K562 (cell line): ENCODE data around the gene USP26. TPM values are rescaled to one million over a fixed set of nuclear protein-coding genes. Genes with fewer than 3 reads are reported as not detected.

ENCODE experiments used
- ATAC-seq: fragments of 200-7000 bp; cut with Tn5 transposase; 3 replicates; pipeline ENCODE4 v1.9.1; 2020; ENCODE audit warnings: moderate library complexity
- BruUV-seq: library from RNA; stranded (reverse); fragments of 400-500 nt; replicated peaks from 2 replicates; lab custom pipeline; 2021; lab: Mats Ljungman, UMichigan
- CTCF ChIA-PET: fragments of 300-600 bp; formaldehyde crosslinking; extraction: SDS; loops from one replicate; lab custom pipeline; 2021; ENCODE audit warnings: low intra/inter-chr PET ratio; lab: Yijun Ruan, JAX
- POLR2A ChIA-PET: fragments of 300-600, 350-650 bp; sonication (Branson Sonifier 250); formaldehyde crosslinking; extraction: SDS; loops from one replicate; lab custom pipeline; 2021; ENCODE audit warnings: antibody characterized with exemption, inconsistent platforms; lab: Yijun Ruan, JAX
- DNase-seq, 4 experiments: peaks; one replicate each; pipeline versions ENCODE4 v3.0.0 to v3.0.0-alpha.2; 2011 to 2018; ENCODE audit warnings: low spot score in 3 of 4, mixed read lengths in 3 of 4; ENCODE audit errors: extremely low read depth in 1 of 4
- FAIRE-seq: peaks from 2 replicates; lab custom pipeline; 2011; peaks lifted over from hg19 to GRCh38; lab: Jason Lieb, UNC
- H2AFZ ChIP-seq: 2 replicates; pipeline ENCODE4 v1.6.0; 2011; ENCODE audit warnings: low read depth, low read length, control low read depth, inconsistent platforms
- H3K27ac ChIP-seq: fragments of 200-600 bp; 3 replicates; pipeline ENCODE4 v1.8.0; 2011; ENCODE audit warnings: low read depth, mild to moderate bottlenecking, control low read depth, inconsistent platforms, low read length, moderate library complexity, mixed read lengths; ENCODE audit errors: extremely low read depth
- H3K27me3 ChIP-seq, 2 experiments: fragments of 300-600 bp in 1 of 2; 2 replicates in 1 of 2; 3 replicates in 1 of 2; pipeline versions ENCODE4 v1.6.0 to v1.8.0; 2011; ENCODE audit warnings: inconsistent platforms in 2 of 2, low read length in 2 of 2, mild to moderate bottlenecking in 1 of 2, mixed read lengths in 1 of 2, moderate library complexity in 1 of 2; ENCODE audit not compliant: control insufficient read depth in 2 of 2, insufficient read depth in 2 of 2
- H3K36me3 ChIP-seq: fragments of 300-600 bp; 3 replicates; pipeline ENCODE4 v1.8.0; 2011; ENCODE audit warnings: mild to moderate bottlenecking, low read length, inconsistent platforms; ENCODE audit not compliant: control insufficient read depth, insufficient read depth
- H3K4me1 ChIP-seq, 2 experiments: fragments of 200-600 bp in 1 of 2; replicated peaks in 1 of 2; 2 replicates in 1 of 2; 3 replicates in 1 of 2; pipeline versions ENCODE4 v1.5.1 to v1.8.0; 2011; ENCODE audit warnings: inconsistent platforms in 2 of 2, low read length in 2 of 2, mild to moderate bottlenecking in 1 of 2, mixed read lengths in 1 of 2, moderate library complexity in 1 of 2; ENCODE audit not compliant: control insufficient read depth in 2 of 2, insufficient read depth in 2 of 2
- H3K4me2 ChIP-seq: 2 replicates; pipeline ENCODE4 v1.6.1; 2011; ENCODE audit warnings: low read length, control low read depth, inconsistent platforms, mixed read lengths; ENCODE audit not compliant: insufficient read depth
- H3K4me3 ChIP-seq: fragments of 200-600 bp; sonication (generic), shearing (Covaris generic); 2 replicates; pipeline ENCODE4 v1.5.1; 2016; ENCODE audit warnings: control low read depth, inconsistent platforms
- H3K79me2 ChIP-seq: fragments of 200-600 bp; 3 replicates; pipeline ENCODE4 v1.8.0; 2011; ENCODE audit warnings: low read length, inconsistent platforms; ENCODE audit not compliant: control insufficient read depth, insufficient read depth
- H3K9ac ChIP-seq, 2 experiments: 2 replicates each; pipeline versions ENCODE4 v1.6.0 to v1.6.1; 2011; ENCODE audit warnings: low read depth in 2 of 2, low read length in 2 of 2, control low read depth in 1 of 2, inconsistent platforms in 1 of 2, mild to moderate bottlenecking in 1 of 2, mixed read lengths in 1 of 2; ENCODE audit not compliant: insufficient read depth in 1 of 2
- H3K9me1 ChIP-seq: one replicate; pipeline ENCODE4 v1.6.0; 2011; ENCODE audit warnings: inconsistent platforms, mild to moderate bottlenecking, low read length, moderate library complexity; ENCODE audit not compliant: control insufficient read depth, insufficient read depth
- H3K9me3 ChIP-seq: replicated peaks from 2 replicates; pipeline ENCODE4 v1.5.1; 2011; ENCODE audit warnings: low read depth, low read length, inconsistent platforms; ENCODE audit not compliant: control insufficient read depth, insufficient read depth
- H4K20me1 ChIP-seq: replicated peaks from 2 replicates; pipeline ENCODE4 v1.6.1; 2011; ENCODE audit warnings: low read length, inconsistent platforms, mixed read lengths; ENCODE audit not compliant: control insufficient read depth, insufficient read depth
- BRD4 ChIP-seq: fragments of 200-600 bp; sonication (generic); IDR thresholded peaks from 2 replicates; pipeline ENCODE4 v1.6.1; 2017; ENCODE audit warnings: inconsistent platforms
- BRF1 ChIP-seq: IDR thresholded peaks from 3 replicates; pipeline ENCODE4 v1.6.1; 2011; ENCODE audit warnings: borderline replicate concordance, mild to moderate bottlenecking; ENCODE audit not compliant: insufficient read length; ENCODE audit errors: extremely low read depth
- CBFB ChIP-seq: sonication (generic); formaldehyde crosslinking; IDR thresholded peaks from 2 replicates; pipeline ENCODE4 v1.4.0; 2020; ENCODE audit warnings: mild to moderate bottlenecking, missing genetic modification reagents
- EWSR1 ChIP-seq: fragments of 450-650 bp; IDR thresholded peaks from 2 replicates; pipeline ENCODE4 v1.6.1; 2018; ENCODE audit warnings: borderline replicate concordance, mild to moderate bottlenecking, low read depth, moderate library complexity; ENCODE audit not compliant: partially characterized antibody
- HCFC1 ChIP-seq: IDR thresholded peaks from 2 replicates; pipeline ENCODE4 v1.6.1; 2012; ENCODE audit warnings: low read depth, low read length, improper control_type of control experiment
- NONO ChIP-seq, 2 experiments: fragments of 200-400 bp in 1 of 2; fragments of 450-650 bp in 1 of 2; formaldehyde crosslinking in 1 of 2; IDR thresholded peaks; 2 replicates each; pipeline ENCODE4 v1.6.1; 2017; ENCODE audit warnings: low read depth in 2 of 2, mild to moderate bottlenecking in 2 of 2, moderate library complexity in 2 of 2, low read length in 1 of 2
- in situ Hi-C: fragments of 300-500 bp; cut with MboI; formaldehyde crosslinking; loops from 4 replicates; pipeline ENCODE4 v1.15.0; 2018; ENCODE audit warnings: inconsistent platforms, mixed read lengths
- intact Hi-C: fragments of 100-400 bp; cut with micrococcal nuclease; formaldehyde crosslinking; loops from 2 replicates; pipeline ENCODE4 v1.14.2; 2022
- polyA plus RNA-seq, 8 experiments: library from polyadenylated mRNA; depleted of rRNA in 4 of 8; stranded (reverse) in 5 of 8; unstranded in 3 of 8; fragments of >200 nt; fragmentation: Nextera tagmentation in 2 of 8; fragmentation: Illumina TruSeq in 1 of 8; extraction: Ambion mirVana in 2 of 8; extraction: Trizol in 1 of 8; gene quantifications; 2 replicates each; pipeline versions ENCODE4 v1.2.1 to v1.2.3, GENCODE V29; 2011 to 2014; ENCODE audit warnings: inconsistent platforms in 1 of 8, missing spikeins in 1 of 8
- total RNA-seq, 7 experiments: library from RNA; depleted of rRNA in 6 of 7; stranded (reverse); fragments of >200 nt in 6 of 7; fragmentation: Illumina TruSeq in 2 of 7; extraction: Trizol in 2 of 7; gene quantifications; 2 replicates each; pipeline versions ENCODE4 v1.2.1 to v1.2.3, GENCODE V29; 2011 to 2021; ENCODE audit warnings: low replicate concordance in 1 of 7
- TF ChIP-seq, protein P1 (sequence below): sonication (generic); formaldehyde crosslinking; IDR thresholded peaks from 2 replicates; pipeline ENCODE4 v1.8.0; 2022; ENCODE audit warnings: mild to moderate bottlenecking, low read depth, missing genetic modification reagents
- TF ChIP-seq, protein P2 (sequence below), 2 experiments: fragments of 450-650 bp in 1 of 2; sonication (generic) in 1 of 2; formaldehyde crosslinking in 1 of 2; IDR thresholded peaks in 1 of 2; conservative IDR thresholded peaks in 1 of 2; 2 replicates each; pipeline versions ENCODE4 v1.6.1 to v1.8.1; 2016 to 2023; ENCODE audit warnings: mild to moderate bottlenecking in 2 of 2, moderate library complexity in 2 of 2, inconsistent platforms in 1 of 2, missing genetic modification reagents in 1 of 2

The USP26 gene
- total and polyA plus RNA-seq, 9 of the 15 experiments (the other 6 are each of a cell fraction or from before 2014, with no cell fraction given): 0.06 to 0.84 (median 0.20) TPM; not detected in 2

DNA sequence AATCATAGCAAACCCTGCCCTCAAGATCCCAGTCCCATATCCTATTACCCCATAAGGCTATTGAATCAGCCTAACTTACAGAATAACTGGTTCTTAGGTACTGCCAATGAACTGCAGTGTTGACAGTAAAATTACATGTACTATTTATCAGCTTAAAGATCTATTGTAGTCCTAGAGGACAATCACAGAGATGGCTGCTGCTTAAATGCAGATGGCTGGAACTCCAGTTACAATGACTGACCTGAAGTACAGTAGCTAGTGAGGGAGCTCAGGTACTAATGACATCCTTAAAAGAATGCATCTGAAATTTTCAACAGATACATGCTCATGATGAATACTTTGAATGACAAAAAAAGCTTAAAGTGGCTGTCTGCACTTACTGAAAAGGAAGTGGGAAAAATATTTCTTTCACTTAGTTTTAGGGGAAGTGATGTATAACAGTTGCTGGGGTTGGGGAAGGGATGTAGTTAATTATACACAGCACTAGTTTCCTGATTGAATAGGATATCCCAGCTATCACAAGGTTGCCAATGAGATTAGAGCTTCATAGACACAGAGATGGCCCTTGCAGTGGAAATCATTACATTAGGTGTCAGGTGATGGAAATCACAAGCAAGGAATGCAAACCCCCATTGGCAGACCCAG is 42.0 kb downstream of the USP26 start:
- ATAC-seq: no peak
- no peak for FAIRE-seq
- no peak overlapping the region for H2AFZ ChIP-seq
- H3K9me3 ChIP-seq: no peaks in the 10 kb centered on the region
- no peaks in the 10 kb centered on the region for H3K9me1 ChIP-seq
- POLR2A ChIA-PET: no interaction called here
- no peaks in the 10 kb centered on the region for H4K20me1 ChIP-seq
- no peaks in the 10 kb centered on the region for H3K79me2 ChIP-seq
- H3K4me2 ChIP-seq: no peak overlapping the region
- in situ Hi-C loops (no loop called here), intact Hi-C loops (no loop called here)
- DNase-seq: no peak
- H3K4me1 ChIP-seq: no peaks in the 10 kb centered on the region
- H3K36me3 ChIP-seq: no peaks in the 10 kb centered on the region
- no peak overlapping the region for H3K4me3 ChIP-seq
- H3K9ac ChIP-seq: no peak overlapping the region
- TF ChIP-seq, protein P1, sequence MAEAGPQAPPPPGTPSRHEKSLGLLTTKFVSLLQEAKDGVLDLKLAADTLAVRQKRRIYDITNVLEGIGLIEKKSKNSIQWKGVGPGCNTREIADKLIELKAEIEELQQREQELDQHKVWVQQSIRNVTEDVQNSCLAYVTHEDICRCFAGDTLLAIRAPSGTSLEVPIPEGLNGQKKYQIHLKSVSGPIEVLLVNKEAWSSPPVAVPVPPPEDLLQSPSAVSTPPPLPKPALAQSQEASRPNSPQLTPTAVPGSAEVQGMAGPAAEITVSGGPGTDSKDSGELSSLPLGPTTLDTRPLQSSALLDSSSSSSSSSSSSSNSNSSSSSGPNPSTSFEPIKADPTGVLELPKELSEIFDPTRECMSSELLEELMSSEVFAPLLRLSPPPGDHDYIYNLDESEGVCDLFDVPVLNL: no peak
- no peak for TF ChIP-seq BRD4
- no peak for TF ChIP-seq HCFC1
- no peak for TF ChIP-seq CBFB (CRISPR knock-in tag)
- TF ChIP-seq EWSR1: no peak
- no peak for TF ChIP-seq BRF1
- no peak for TF ChIP-seq NONO (IDR thresholded peaks at IDR 0.05; ENCODE audit: low read depth in 2 of 2, low read length in 1 of 2)
- TF ChIP-seq, protein P2, sequence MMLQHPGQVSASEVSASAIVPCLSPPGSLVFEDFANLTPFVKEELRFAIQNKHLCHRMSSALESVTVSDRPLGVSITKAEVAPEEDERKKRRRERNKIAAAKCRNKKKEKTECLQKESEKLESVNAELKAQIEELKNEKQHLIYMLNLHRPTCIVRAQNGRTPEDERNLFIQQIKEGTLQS (IDR thresholded peaks at IDR 0.05): no peak
- TF ChIP-seq, protein P2 (CRISPR knock-in tag; conservative IDR thresholded peaks at IDR 0.05): no peak
- no TSS peak for BruUV-seq
- H3K27me3 ChIP-seq: no peaks in the 10 kb centered on the region
- no peak overlapping the region for H3K27ac ChIP-seq
- CTCF ChIA-PET: no interaction called here
